Glomerular visceral epithelial cell (primary cell): ENCODE results near the gene GOLGA1.
"Not testable (repeated sequence)": the region's sequence is repeated elsewhere in the genome, so short reads cannot be mapped to it uniquely, and the experiment has no call there.

Experiments
- DNase-seq: peaks from one replicate; pipeline ENCODE4 v3.0.0-alpha.2; 2016; ENCODE audit errors: extremely low spot score

GOLGA1 gene

GRCh38 chr9:124858330-124859046, 82.4 kb downstream of the GOLGA1 start:
- no peak for DNase-seq

GRCh38 chr9:124857533-124858162, 83.2 kb downstream of the GOLGA1 start:
- DNase-seq = no peak

GRCh38 chr9:124855944-124856765, 84.7 kb downstream of the GOLGA1 start:
- DNase-seq = peak; percentile 66

- no peak for DNase-seq
Measured at GRCh38 chr9:124855566-124855943, 85.3 kb downstream of the GOLGA1 start.

- no peak for DNase-seq
Measured at GRCh38 chr9:124854822-124855221, 86.1 kb downstream of the GOLGA1 start.

- no peak for DNase-seq
Measured at GRCh38 chr9:124854161-124854560, 86.7 kb downstream of the GOLGA1 start.

GRCh38 chr9:124853605-124854143, 87.2 kb downstream of the GOLGA1 start:
- DNase-seq = no peak

- peak; percentile 81 for DNase-seq
Measured at GRCh38 chr9:124852829-124853531, 87.9 kb downstream of the GOLGA1 start, which contains the start of gene WDR38. Gene WDR38, plus strand, starts transcription at chr9:124853460. Its CDS starts 72 bp downstream, at chr9:124853532.

- DNase-seq = no peak
Measured at GRCh38 chr9:124852121-124852828, 88.6 kb downstream of the GOLGA1 start.

GRCh38 chr9:124849801-124850200, 91.1 kb downstream of the GOLGA1 start:
- no peak for DNase-seq

GRCh38 chr9:124846969-124847368, 93.9 kb downstream of the GOLGA1 start:
- DNase-seq = no peak

GRCh38 chr9:124846467-124846866, 94.4 kb downstream of the GOLGA1 start:
- DNase-seq = not testable (repeated sequence)

GRCh38 chr9:124844291-124844690, 96.6 kb downstream of the GOLGA1 start:
- DNase-seq = no peak

- DNase-seq = no peak
Measured at GRCh38 chr9:124843456-124844034, 97.3 kb downstream of the GOLGA1 start.

- DNase-seq = no peak
Measured at GRCh38 chr9:124841075-124841821, 99.6 kb downstream of the GOLGA1 start.

GRCh38 chr9:124840300-124840833, 100.5 kb downstream of the GOLGA1 start:
- DNase-seq = no peak

GRCh38 chr9:124839612-124840299, 101.1 kb downstream of the GOLGA1 start:
- no peak for DNase-seq

GRCh38 chr9:124838567-124839275, 102.2 kb downstream of the GOLGA1 start:
- DNase-seq = not testable (repeated sequence)
